ENCODE measurements around the gene HS3ST5.

The HS3ST5 gene

GRCh38 chr6:114144887-114145851 lies 197.7 kb downstream of the HS3ST5 start:
- DNase-seq, result no peak

- DNase-seq, result no peak
These were observed 200.6 kb downstream of the HS3ST5 start for GRCh38 chr6:114142258-114142657.

- no peak for DNase-seq
These were observed 202.4 kb downstream of the HS3ST5 start for GRCh38 chr6:114140416-114140815.

GRCh38 chr6:114138577-114139248 lies 204.1 kb downstream of the HS3ST5 start:
- no peak for DNase-seq

GRCh38 chr6:114135363-114135971 lies 207.4 kb downstream of the HS3ST5 start:
- DNase-seq, result no peak

GRCh38 chr6:114133816-114134215 lies 209.0 kb downstream of the HS3ST5 start:
- no peak for DNase-seq

GRCh38 chr6:114131945-114132344 lies 210.9 kb downstream of the HS3ST5 start:
- no peak for DNase-seq

GRCh38 chr6:114125576-114125975 lies 217.2 kb downstream of the HS3ST5 start:
- no peak for DNase-seq

- no peak for DNase-seq
These were observed 220.7 kb downstream of the HS3ST5 start for GRCh38 chr6:114121913-114122662.

- DNase-seq, result no peak
These were observed 223.8 kb downstream of the HS3ST5 start for GRCh38 chr6:114119056-114119455.

- no peak for DNase-seq
These were observed 227.2 kb downstream of the HS3ST5 start for GRCh38 chr6:114115652-114116051.

- DNase-seq, result peak; percentile 16
These were observed 234.5 kb downstream of the HS3ST5 start for GRCh38 chr6:114108119-114109002.

GRCh38 chr6:114106020-114106419 lies 236.8 kb downstream of the HS3ST5 start:
- DNase-seq, result no peak

- no peak for DNase-seq
These were observed 241.6 kb downstream of the HS3ST5 start for GRCh38 chr6:114101255-114101654.

GRCh38 chr6:114100215-114100994 lies 242.4 kb downstream of the HS3ST5 start:
- DNase-seq, result no peak

GRCh38 chr6:114096561-114097172 lies 246.2 kb downstream of the HS3ST5 start:
- DNase-seq, result peak; percentile 21

GRCh38 chr6:114092943-114093342 lies 249.9 kb downstream of the HS3ST5 start:
- DNase-seq, result no peak

- no peak for DNase-seq
These were observed 252.2 kb downstream of the HS3ST5 start for GRCh38 chr6:114090626-114091025.

GRCh38 chr6:114087496-114087895 lies 255.3 kb downstream of the HS3ST5 start:
- no peak for DNase-seq

- no peak for DNase-seq
These were observed 257.6 kb downstream of the HS3ST5 start for GRCh38 chr6:114085211-114085610.

Measured in NCI-H2107 (cell line).